B cell (primary cell): ENCODE measurements around the gene TRPT1.

Experiments
- EZH2 ChIP-seq: IDR thresholded peaks from 2 replicates; pipeline ENCODE4 v1.6.1; 2012; ENCODE audit warnings: borderline replicate concordance, low read depth, mild to moderate bottlenecking, moderate library complexity, low read length; ENCODE audit not compliant: insufficient read depth, poor library complexity, severe bottlenecking
- TF ChIP-seq, protein P1 (sequence below): fragments of 200-600 bp; IDR thresholded peaks from one replicate; pipeline ENCODE4 v1.8.0; 2022; ENCODE audit warnings: antibody characterized with exemption, mild to moderate bottlenecking

DNA sequence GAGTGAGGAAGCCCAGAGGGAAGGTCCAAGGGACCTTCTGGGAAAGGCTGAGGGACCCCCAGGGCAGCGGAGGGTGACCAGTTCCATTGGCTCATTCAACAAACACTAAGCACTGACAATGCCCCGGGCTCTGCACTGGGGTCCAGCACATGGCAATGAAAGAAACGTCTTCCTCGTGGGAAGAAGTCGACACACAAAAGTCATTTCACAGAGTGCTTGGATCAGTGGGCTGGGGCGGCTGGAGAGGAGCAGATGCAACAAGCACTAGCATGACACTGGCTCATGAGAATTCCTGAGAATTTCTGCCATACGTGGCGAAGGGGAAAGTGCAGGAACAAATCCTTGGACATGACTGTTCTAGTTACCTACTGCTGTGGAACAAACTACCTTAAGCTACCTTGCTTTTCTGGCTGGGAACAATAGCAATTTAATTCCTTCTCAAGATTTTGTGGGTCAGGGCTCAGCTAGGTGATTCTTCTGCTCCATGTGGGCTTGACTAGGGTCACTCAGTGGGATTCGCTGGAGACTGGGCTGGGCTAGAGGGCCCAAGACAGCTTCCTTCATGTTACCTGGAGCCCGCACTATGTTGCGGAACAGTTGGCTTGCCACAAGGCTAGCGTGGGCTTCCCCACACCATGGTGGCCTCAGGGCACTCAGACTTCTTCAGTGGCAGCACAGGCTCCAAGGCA, 46.9 kb downstream of the TRPT1 start:
- TF ChIP-seq, protein P1, sequence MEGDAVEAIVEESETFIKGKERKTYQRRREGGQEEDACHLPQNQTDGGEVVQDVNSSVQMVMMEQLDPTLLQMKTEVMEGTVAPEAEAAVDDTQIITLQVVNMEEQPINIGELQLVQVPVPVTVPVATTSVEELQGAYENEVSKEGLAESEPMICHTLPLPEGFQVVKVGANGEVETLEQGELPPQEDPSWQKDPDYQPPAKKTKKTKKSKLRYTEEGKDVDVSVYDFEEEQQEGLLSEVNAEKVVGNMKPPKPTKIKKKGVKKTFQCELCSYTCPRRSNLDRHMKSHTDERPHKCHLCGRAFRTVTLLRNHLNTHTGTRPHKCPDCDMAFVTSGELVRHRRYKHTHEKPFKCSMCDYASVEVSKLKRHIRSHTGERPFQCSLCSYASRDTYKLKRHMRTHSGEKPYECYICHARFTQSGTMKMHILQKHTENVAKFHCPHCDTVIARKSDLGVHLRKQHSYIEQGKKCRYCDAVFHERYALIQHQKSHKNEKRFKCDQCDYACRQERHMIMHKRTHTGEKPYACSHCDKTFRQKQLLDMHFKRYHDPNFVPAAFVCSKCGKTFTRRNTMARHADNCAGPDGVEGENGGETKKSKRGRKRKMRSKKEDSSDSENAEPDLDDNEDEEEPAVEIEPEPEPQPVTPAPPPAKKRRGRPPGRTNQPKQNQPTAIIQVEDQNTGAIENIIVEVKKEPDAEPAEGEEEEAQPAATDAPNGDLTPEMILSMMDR, result no peak
- TF ChIP-seq EZH2, result no peak
